ENCODE measurements around the gene SECISBP2. TPM values are rescaled to one million over a fixed set of nuclear protein-coding genes. Genes with fewer than 3 reads are reported as not detected.

Gene SECISBP2
- total RNA-seq, 1 donor from 2014 or later, result 55.6 TPM

- Histone ChIP-seq H3K36me3 (peaks cover 26% of the 10 kb centered on the region), H3K27ac (peak overlapping the region; percentile 100), H3K27me3 (ENCODE audit: low read depth) (no peaks in the 10 kb centered on the region), H3K4me3 (peak overlapping the region; percentile 58), H3K9me3 (no peaks in the 10 kb centered on the region), H3K4me1 (peaks cover 42% of the 10 kb centered on the region)
- ATAC-seq (no peak), DNase-seq (no peak)
- no peak for TF ChIP-seq CTCF (IDR thresholded peaks at IDR 0.05)
- intact Hi-C loops (cut with DNase I), result no loop called here
Measured at GRCh38 chr9:89319015-89319905, 960 bp downstream of the SECISBP2 start.

GRCh38 chr9:89323390-89323789, 5.1 kb downstream of the SECISBP2 start:
- H3K4me3 ChIP-seq, result no peak overlapping the region
- H3K9me3 ChIP-seq, result no peaks in the 10 kb centered on the region
- H3K27ac ChIP-seq, result no peak overlapping the region
- no peaks in the 10 kb centered on the region for H3K27me3 ChIP-seq (ENCODE audit: low read depth)
- DNase-seq (no peak), ATAC-seq (no peak)
- intact Hi-C loops (cut with DNase I), result no loop called here
- no peak for TF ChIP-seq CTCF (IDR thresholded peaks at IDR 0.05)
- peaks cover 33% of the 10 kb centered on the region for H3K4me1 ChIP-seq
- peaks cover 54% of the 10 kb centered on the region for H3K36me3 ChIP-seq

GRCh38 chr9:89325733-89326132, 7.4 kb downstream of the SECISBP2 start:
- intact Hi-C loops (cut with DNase I), result no loop called here
- ATAC-seq, result no peak

GRCh38 chr9:89328064-89328463, 9.8 kb downstream of the SECISBP2 start:
- H3K27me3 ChIP-seq (ENCODE audit: low read depth), result no peaks in the 10 kb centered on the region
- intact Hi-C loops (cut with DNase I), result no loop called here
- H3K4me1 ChIP-seq, result peaks cover 10% of the 10 kb centered on the region
- no peaks in the 10 kb centered on the region for H3K9me3 ChIP-seq
- DNase-seq (no peak), ATAC-seq (no peak)
- TF ChIP-seq CTCF (IDR thresholded peaks at IDR 0.05), result no peak
- no peak overlapping the region for H3K4me3 ChIP-seq
- H3K27ac ChIP-seq, result no peak overlapping the region
- H3K36me3 ChIP-seq, result peaks cover 85% of the 10 kb centered on the region

More at GRCh38 chr9:89325733-89326132, 7.4 kb downstream of the SECISBP2 start:
- Histone ChIP-seq H3K27me3 (ENCODE audit: low read depth) (no peaks in the 10 kb centered on the region), H3K9me3 (no peaks in the 10 kb centered on the region), H3K4me1 (peaks cover 15% of the 10 kb centered on the region), H3K4me3 (no peak overlapping the region), H3K27ac (no peak overlapping the region), H3K36me3 (peaks cover 70% of the 10 kb centered on the region)
- TF ChIP-seq CTCF (IDR thresholded peaks at IDR 0.05), result no peak
- DNase-seq, result no peak

GRCh38 chr9:89329917-89330316, 11.6 kb downstream of the SECISBP2 start:
- ATAC-seq (no peak), DNase-seq (no peak)
- H3K36me3 ChIP-seq, result peaks cover 94% of the 10 kb centered on the region
- no peak overlapping the region for H3K4me3 ChIP-seq
- H3K9me3 ChIP-seq, result no peaks in the 10 kb centered on the region
- no peak for TF ChIP-seq CTCF (IDR thresholded peaks at IDR 0.05)
- H3K27ac ChIP-seq, result no peak overlapping the region
- intact Hi-C loops (cut with DNase I), result no loop called here
- H3K4me1 ChIP-seq, result no peaks in the 10 kb centered on the region
- H3K27me3 ChIP-seq (ENCODE audit: low read depth), result no peaks in the 10 kb centered on the region

Data from lower lobe of right lung (tissue), 2 donors.